Measurements from ENCODE around the gene SARDH.
"Not testable (repeated sequence)": the region's sequence is repeated elsewhere in the genome, so short reads cannot be mapped to it uniquely, and the experiment has no call there.

SARDH gene

GRCh38 chr9:133641861-133642595, 96.1 kb downstream of the SARDH start:
- DNase-seq = no peak

GRCh38 chr9:133641396-133641655, 96.8 kb downstream of the SARDH start:
- DNase-seq = peak; percentile 56

GRCh38 chr9:133640580-133641395, 97.4 kb downstream of the SARDH start:
- peak; percentile 92 for DNase-seq

- DNase-seq = no peak
These were observed 98.0 kb downstream of the SARDH start for GRCh38 chr9:133640160-133640559.

GRCh38 chr9:133639613-133640012, 98.5 kb downstream of the SARDH start:
- no peak for DNase-seq

GRCh38 chr9:133638711-133639110, 99.4 kb downstream of the SARDH start:
- DNase-seq = no peak

- DNase-seq = no peak
These were observed 100.1 kb downstream of the SARDH start for GRCh38 chr9:133638076-133638475.

- no peak for DNase-seq
These were observed 100.6 kb downstream of the SARDH start for GRCh38 chr9:133637451-133638055.

- DNase-seq = no peak
These were observed 101.2 kb downstream of the SARDH start for GRCh38 chr9:133636902-133637301.

- no peak for DNase-seq
These were observed 102.3 kb downstream of the SARDH start, which contains the start of gene DBH for GRCh38 chr9:133635533-133636531. Gene DBH (plus strand): TSS chr9:133636363. CDS start chr9:133636372, 9 bp downstream.

- DNase-seq = no peak
These were observed 103.1 kb downstream of the SARDH start for GRCh38 chr9:133635098-133635497.

- no peak for DNase-seq
These were observed 104.0 kb downstream of the SARDH start for GRCh38 chr9:133634081-133634691.

- no peak for DNase-seq
These were observed 104.5 kb downstream of the SARDH start for GRCh38 chr9:133633681-133634080.

GRCh38 chr9:133632806-133633680, 105.1 kb downstream of the SARDH start:
- no peak for DNase-seq

- DNase-seq = no peak
These were observed 107.0 kb downstream of the SARDH start for GRCh38 chr9:133631111-133631510.

GRCh38 chr9:133629221-133630110, 108.7 kb downstream of the SARDH start:
- DNase-seq = no peak

- peak; percentile 83 for DNase-seq
These were observed 109.4 kb downstream of the SARDH start for GRCh38 chr9:133628766-133629165.

- DNase-seq = peak; percentile 47
These were observed 110.8 kb downstream of the SARDH start for GRCh38 chr9:133627341-133627740.

GRCh38 chr9:133626008-133626407, 112.1 kb downstream of the SARDH start:
- DNase-seq = not testable (repeated sequence)

- no peak for DNase-seq
These were observed 115.6 kb downstream of the SARDH start for GRCh38 chr9:133622555-133622954.

Measured in NCI-H1694 (cell line).